DLD1 (cell line): ENCODE data around the gene SPATS1.

Experiments used
- in situ Hi-C: cut with HindIII; loops from 2 replicates; pipeline ENCODE4 v1.10.0; 2017; ENCODE audit warnings: low sequenced_read_pairs

The SPATS1 gene

GRCh38 chr6:44342489-44342888, at the start of gene SPATS1:
TSS of gene SPATS1 (plus strand) at chr6:44342650. CDS start at chr6:44343096, 446 bp downstream.
- in situ Hi-C loops, result no loop called here

GRCh38 chr6:44292661-44293365, 49.6 kb upstream of the SPATS1 start:
- in situ Hi-C loops, result no loop called here

- in situ Hi-C loops, result no loop called here
Measured at GRCh38 chr6:44294832-44295791, 47.3 kb upstream of the SPATS1 start.

GRCh38 chr6:44297063-44298038, 45.1 kb upstream of the SPATS1 start:
- in situ Hi-C loops, result no loop called here

- in situ Hi-C loops, result no loop called here
Measured at GRCh38 chr6:44298055-44298803, 44.2 kb upstream of the SPATS1 start.

GRCh38 chr6:44298864-44299263, 43.6 kb upstream of the SPATS1 start:
- in situ Hi-C loops, result no loop called here

GRCh38 chr6:44300292-44300823, 42.1 kb upstream of the SPATS1 start:
- in situ Hi-C loops, result loop anchor here (10.0 kb wide), 1 partner anchor 46 kb away; the partner anchor contains the start of gene SLC35B2

- in situ Hi-C loops, result loop anchor here (10.0 kb wide), 1 partner anchor 46 kb away; the partner anchor contains the start of gene SLC35B2
Measured at GRCh38 chr6:44301106-44301505, 41.3 kb upstream of the SPATS1 start.

- in situ Hi-C loops, result loop anchor here (10.0 kb wide), 1 partner anchor 47 kb away; the partner anchor contains the start of gene SLC35B2
Measured at GRCh38 chr6:44301782-44302564, 40.5 kb upstream of the SPATS1 start.

- in situ Hi-C loops, result loop anchor here (10.0 kb wide), 1 partner anchor 48 kb away; the partner anchor contains the start of gene SLC35B2
Measured at GRCh38 chr6:44302856-44303255, 39.6 kb upstream of the SPATS1 start.

GRCh38 chr6:44303842-44304241, 38.6 kb upstream of the SPATS1 start:
- in situ Hi-C loops, result loop anchor here (10.0 kb wide), 1 partner anchor 49 kb away; the partner anchor contains the start of gene SLC35B2

- in situ Hi-C loops, result loop anchor here (10.0 kb wide), 1 partner anchor 50 kb away; the partner anchor contains the start of gene SLC35B2
Measured at GRCh38 chr6:44304282-44305199, 37.9 kb upstream of the SPATS1 start.

- in situ Hi-C loops, result loop anchor here (10.0 kb wide), 1 partner anchor 50 kb away; the partner anchor contains the start of gene SLC35B2
Measured at GRCh38 chr6:44305200-44305725, 37.2 kb upstream of the SPATS1 start.

GRCh38 chr6:44306710-44307109, 35.7 kb upstream of the SPATS1 start:
- in situ Hi-C loops, result loop anchor here (10.0 kb wide), 1 partner anchor 52 kb away; the partner anchor contains the start of gene SLC35B2

- in situ Hi-C loops, result loop anchor here (10.0 kb wide), 1 partner anchor 52 kb away; the partner anchor contains the start of gene SLC35B2
Measured at GRCh38 chr6:44307217-44307616, 35.2 kb upstream of the SPATS1 start.

GRCh38 chr6:44309092-44309491, 33.4 kb upstream of the SPATS1 start:
- in situ Hi-C loops, result loop anchor here (10.0 kb wide), 1 partner anchor 54 kb away; the partner anchor contains the start of gene SLC35B2

- in situ Hi-C loops, result loop anchor here (10.0 kb wide), 1 partner anchor 55 kb away; the partner anchor contains the start of gene SLC35B2
Measured at GRCh38 chr6:44309631-44310030, 32.8 kb upstream of the SPATS1 start.
